K562 (cell line): ENCODE measurements around the gene IL17REL. TPM values are rescaled to one million over a fixed set of nuclear protein-coding genes. Genes with fewer than 3 reads are reported as not detected.

Experiments used
- CC2D1A ChIP-seq: fragments of 450-650 bp; IDR thresholded peaks from 2 replicates; pipeline ENCODE4 v1.6.1; 2017; ENCODE audit warnings: mild to moderate bottlenecking
- POLR2A ChIP-seq: fragments of 450-650 bp; conservative IDR thresholded peaks from 2 replicates; pipeline ENCODE4 v1.6.1; 2016
- SAFB2 ChIP-seq: fragments of 200-400 bp; formaldehyde crosslinking; IDR thresholded peaks from 2 replicates; pipeline ENCODE4 v1.6.1; 2018; ENCODE audit warnings: borderline replicate concordance, low read length, low read depth, moderate library complexity; ENCODE audit not compliant: severe bottlenecking
- ZNF224 ChIP-seq: sonication (generic); formaldehyde crosslinking; IDR thresholded peaks from 2 replicates; pipeline ENCODE4 v1.8.0; 2022; ENCODE audit warnings: mild to moderate bottlenecking, missing genetic modification reagents
- polyA plus RNA-seq, 8 experiments: library from polyadenylated mRNA; depleted of rRNA in 4 of 8; stranded (reverse) in 5 of 8; unstranded in 3 of 8; fragments of >200 nt; fragmentation: Nextera tagmentation in 2 of 8; fragmentation: Illumina TruSeq in 1 of 8; extraction: Ambion mirVana in 2 of 8; extraction: Trizol in 1 of 8; gene quantifications; 2 replicates each; pipeline versions ENCODE4 v1.2.1 to v1.2.3, GENCODE V29; 2011 to 2014; ENCODE audit warnings: inconsistent platforms in 1 of 8, missing spikeins in 1 of 8
- total RNA-seq, 7 experiments: library from RNA; depleted of rRNA in 6 of 7; stranded (reverse); fragments of >200 nt in 6 of 7; fragmentation: Illumina TruSeq in 2 of 7; extraction: Trizol in 2 of 7; gene quantifications; 2 replicates each; pipeline versions ENCODE4 v1.2.1 to v1.2.3, GENCODE V29; 2011 to 2021; ENCODE audit warnings: low replicate concordance in 1 of 7
- TF ChIP-seq, protein P1 (sequence below): fragments of 450-650 bp; formaldehyde crosslinking; IDR thresholded peaks from 2 replicates; pipeline ENCODE4 v1.4.0; 2022; ENCODE audit warnings: missing genetic modification characterization
- TF ChIP-seq, protein P2 (sequence below): fragments of 250-450 bp; sonication (Bioruptor Pico); IDR thresholded peaks from 2 replicates; pipeline ENCODE4 v1.9.0; 2021; ENCODE audit warnings: mild to moderate bottlenecking, inconsistent platforms
- TF ChIP-seq, protein P3 (sequence below): sonication (generic); formaldehyde crosslinking; IDR thresholded peaks from 2 replicates; pipeline ENCODE4 v1.8.0; 2023; ENCODE audit warnings: missing genetic modification reagents, mild to moderate bottlenecking, borderline replicate concordance
- TF ChIP-seq, protein P4 (sequence below): fragments of 450-650 bp; IDR thresholded peaks from 2 replicates; pipeline ENCODE4 v1.6.1; 2017; ENCODE audit warnings: antibody characterized with exemption, mild to moderate bottlenecking
- TF ChIP-seq, protein P5 (sequence below): fragments of 450-650 bp; formaldehyde crosslinking; conservative IDR thresholded peaks from 2 replicates; pipeline ENCODE4 v1.4.0; 2022; ENCODE audit warnings: mild to moderate bottlenecking, missing genetic modification characterization

Gene IL17REL
- total and polyA plus RNA-seq, 9 of the 15 experiments (the other 6 are each of a cell fraction or from before 2014, with no cell fraction given) = 0.05 to 0.42 (median 0.11) TPM; not detected in 4

DNA sequence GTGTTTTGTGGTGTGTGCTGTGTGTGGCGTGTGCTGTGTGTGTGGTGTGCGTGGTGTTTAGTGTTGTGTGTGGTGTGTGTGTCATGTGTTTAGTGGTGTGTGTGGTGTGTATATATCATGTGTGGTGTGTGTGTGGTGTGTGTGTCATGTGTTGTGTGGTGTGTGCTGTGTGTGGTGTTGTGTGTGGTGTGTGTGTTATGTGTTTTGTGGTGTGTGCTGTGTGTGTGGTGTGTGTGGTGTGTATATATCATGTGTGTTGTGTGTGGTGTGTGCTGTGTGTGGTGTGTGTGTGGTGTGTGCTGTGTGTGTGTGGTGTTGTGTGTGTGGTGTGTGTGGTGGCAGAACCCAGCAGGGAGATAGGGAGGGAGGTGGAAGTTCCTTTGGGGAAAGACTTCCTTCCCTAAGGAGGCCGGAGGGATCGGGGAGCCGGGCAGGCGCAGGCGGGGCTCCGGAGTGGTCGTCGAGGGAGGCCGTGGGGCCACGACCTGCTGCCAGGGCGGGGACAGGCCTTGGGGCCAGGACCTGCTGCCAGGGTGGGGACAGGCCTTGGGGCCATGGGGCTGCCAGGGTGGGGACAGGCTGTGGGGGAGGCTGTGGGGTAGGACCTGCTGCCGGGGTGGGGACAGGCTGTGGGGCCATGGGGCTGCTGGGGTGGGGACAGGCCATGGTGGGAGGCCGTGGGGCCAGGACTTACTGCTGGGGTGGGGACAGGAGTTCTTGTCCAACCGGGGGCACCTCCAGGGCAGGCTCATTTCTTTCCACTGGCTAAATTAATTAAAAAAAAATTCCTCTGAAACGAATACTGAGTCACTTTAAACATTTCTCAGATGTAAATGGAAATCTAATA lies 36.8 kb downstream of the IL17REL start (continued):
- TF ChIP-seq, protein P1, sequence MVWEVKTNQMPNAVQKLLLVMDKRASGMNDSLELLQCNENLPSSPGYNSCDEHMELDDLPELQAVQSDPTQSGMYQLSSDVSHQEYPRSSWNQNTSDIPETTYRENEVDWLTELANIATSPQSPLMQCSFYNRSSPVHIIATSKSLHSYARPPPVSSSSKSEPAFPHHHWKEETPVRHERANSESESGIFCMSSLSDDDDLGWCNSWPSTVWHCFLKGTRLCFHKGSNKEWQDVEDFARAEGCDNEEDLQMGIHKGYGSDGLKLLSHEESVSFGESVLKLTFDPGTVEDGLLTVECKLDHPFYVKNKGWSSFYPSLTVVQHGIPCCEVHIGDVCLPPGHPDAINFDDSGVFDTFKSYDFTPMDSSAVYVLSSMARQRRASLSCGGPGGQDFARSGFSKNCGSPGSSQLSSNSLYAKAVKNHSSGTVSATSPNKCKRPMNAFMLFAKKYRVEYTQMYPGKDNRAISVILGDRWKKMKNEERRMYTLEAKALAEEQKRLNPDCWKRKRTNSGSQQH = peak; percentile 82
- TF ChIP-seq, protein P2, sequence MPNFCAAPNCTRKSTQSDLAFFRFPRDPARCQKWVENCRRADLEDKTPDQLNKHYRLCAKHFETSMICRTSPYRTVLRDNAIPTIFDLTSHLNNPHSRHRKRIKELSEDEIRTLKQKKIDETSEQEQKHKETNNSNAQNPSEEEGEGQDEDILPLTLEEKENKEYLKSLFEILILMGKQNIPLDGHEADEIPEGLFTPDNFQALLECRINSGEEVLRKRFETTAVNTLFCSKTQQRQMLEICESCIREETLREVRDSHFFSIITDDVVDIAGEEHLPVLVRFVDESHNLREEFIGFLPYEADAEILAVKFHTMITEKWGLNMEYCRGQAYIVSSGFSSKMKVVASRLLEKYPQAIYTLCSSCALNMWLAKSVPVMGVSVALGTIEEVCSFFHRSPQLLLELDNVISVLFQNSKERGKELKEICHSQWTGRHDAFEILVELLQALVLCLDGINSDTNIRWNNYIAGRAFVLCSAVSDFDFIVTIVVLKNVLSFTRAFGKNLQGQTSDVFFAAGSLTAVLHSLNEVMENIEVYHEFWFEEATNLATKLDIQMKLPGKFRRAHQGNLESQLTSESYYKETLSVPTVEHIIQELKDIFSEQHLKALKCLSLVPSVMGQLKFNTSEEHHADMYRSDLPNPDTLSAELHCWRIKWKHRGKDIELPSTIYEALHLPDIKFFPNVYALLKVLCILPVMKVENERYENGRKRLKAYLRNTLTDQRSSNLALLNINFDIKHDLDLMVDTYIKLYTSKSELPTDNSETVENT (CRISPR knock-in tag) = no peak
- TF ChIP-seq CC2D1A (peak; percentile 53; the same call in 1 of the 2 replicates), SAFB2 (no peak), POLR2A (0 out of 2 replicates have a peak, but pooled peaks have one; percentile 22), ZNF224 (CRISPR knock-in tag) (no peak)
- TF ChIP-seq, protein P3, sequence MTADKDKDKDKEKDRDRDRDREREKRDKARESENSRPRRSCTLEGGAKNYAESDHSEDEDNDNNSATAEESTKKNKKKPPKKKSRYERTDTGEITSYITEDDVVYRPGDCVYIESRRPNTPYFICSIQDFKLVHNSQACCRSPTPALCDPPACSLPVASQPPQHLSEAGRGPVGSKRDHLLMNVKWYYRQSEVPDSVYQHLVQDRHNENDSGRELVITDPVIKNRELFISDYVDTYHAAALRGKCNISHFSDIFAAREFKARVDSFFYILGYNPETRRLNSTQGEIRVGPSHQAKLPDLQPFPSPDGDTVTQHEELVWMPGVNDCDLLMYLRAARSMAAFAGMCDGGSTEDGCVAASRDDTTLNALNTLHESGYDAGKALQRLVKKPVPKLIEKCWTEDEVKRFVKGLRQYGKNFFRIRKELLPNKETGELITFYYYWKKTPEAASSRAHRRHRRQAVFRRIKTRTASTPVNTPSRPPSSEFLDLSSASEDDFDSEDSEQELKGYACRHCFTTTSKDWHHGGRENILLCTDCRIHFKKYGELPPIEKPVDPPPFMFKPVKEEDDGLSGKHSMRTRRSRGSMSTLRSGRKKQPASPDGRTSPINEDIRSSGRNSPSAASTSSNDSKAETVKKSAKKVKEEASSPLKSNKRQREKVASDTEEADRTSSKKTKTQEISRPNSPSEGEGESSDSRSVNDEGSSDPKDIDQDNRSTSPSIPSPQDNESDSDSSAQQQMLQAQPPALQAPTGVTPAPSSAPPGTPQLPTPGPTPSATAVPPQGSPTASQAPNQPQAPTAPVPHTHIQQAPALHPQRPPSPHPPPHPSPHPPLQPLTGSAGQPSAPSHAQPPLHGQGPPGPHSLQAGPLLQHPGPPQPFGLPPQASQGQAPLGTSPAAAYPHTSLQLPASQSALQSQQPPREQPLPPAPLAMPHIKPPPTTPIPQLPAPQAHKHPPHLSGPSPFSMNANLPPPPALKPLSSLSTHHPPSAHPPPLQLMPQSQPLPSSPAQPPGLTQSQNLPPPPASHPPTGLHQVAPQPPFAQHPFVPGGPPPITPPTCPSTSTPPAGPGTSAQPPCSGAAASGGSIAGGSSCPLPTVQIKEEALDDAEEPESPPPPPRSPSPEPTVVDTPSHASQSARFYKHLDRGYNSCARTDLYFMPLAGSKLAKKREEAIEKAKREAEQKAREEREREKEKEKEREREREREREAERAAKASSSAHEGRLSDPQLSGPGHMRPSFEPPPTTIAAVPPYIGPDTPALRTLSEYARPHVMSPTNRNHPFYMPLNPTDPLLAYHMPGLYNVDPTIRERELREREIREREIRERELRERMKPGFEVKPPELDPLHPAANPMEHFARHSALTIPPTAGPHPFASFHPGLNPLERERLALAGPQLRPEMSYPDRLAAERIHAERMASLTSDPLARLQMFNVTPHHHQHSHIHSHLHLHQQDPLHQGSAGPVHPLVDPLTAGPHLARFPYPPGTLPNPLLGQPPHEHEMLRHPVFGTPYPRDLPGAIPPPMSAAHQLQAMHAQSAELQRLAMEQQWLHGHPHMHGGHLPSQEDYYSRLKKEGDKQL (CRISPR knock-in tag) = no peak
- TF ChIP-seq, protein P4, sequence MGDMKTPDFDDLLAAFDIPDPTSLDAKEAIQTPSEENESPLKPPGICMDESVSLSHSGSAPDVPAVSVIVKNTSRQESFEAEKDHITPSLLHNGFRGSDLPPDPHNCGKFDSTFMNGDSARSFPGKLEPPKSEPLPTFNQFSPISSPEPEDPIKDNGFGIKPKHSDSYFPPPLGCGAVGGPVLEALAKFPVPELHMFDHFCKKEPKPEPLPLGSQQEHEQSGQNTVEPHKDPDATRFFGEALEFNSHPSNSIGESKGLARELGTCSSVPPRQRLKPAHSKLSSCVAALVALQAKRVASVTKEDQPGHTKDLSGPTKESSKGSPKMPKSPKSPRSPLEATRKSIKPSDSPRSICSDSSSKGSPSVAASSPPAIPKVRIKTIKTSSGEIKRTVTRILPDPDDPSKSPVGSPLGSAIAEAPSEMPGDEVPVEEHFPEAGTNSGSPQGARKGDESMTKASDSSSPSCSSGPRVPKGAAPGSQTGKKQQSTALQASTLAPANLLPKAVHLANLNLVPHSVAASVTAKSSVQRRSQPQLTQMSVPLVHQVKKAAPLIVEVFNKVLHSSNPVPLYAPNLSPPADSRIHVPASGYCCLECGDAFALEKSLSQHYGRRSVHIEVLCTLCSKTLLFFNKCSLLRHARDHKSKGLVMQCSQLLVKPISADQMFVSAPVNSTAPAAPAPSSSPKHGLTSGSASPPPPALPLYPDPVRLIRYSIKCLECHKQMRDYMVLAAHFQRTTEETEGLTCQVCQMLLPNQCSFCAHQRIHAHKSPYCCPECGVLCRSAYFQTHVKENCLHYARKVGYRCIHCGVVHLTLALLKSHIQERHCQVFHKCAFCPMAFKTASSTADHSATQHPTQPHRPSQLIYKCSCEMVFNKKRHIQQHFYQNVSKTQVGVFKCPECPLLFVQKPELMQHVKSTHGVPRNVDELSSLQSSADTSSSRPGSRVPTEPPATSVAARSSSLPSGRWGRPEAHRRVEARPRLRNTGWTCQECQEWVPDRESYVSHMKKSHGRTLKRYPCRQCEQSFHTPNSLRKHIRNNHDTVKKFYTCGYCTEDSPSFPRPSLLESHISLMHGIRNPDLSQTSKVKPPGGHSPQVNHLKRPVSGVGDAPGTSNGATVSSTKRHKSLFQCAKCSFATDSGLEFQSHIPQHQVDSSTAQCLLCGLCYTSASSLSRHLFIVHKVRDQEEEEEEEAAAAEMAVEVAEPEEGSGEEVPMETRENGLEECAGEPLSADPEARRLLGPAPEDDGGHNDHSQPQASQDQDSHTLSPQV = no peak
- TF ChIP-seq, protein P5, sequence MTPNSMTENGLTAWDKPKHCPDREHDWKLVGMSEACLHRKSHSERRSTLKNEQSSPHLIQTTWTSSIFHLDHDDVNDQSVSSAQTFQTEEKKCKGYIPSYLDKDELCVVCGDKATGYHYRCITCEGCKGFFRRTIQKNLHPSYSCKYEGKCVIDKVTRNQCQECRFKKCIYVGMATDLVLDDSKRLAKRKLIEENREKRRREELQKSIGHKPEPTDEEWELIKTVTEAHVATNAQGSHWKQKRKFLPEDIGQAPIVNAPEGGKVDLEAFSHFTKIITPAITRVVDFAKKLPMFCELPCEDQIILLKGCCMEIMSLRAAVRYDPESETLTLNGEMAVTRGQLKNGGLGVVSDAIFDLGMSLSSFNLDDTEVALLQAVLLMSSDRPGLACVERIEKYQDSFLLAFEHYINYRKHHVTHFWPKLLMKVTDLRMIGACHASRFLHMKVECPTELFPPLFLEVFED (CRISPR knock-in tag) = peak; percentile 91; the same call in 1 of the 2 replicates
